ENCODE measurements around the gene ADRA2A. TPM values are rescaled to one million over a fixed set of nuclear protein-coding genes. Genes with fewer than 3 reads are reported as not detected.

ADRA2A gene
- polyA plus RNA-seq, 4 donors, result 0.45 to 3.6 (median 2.9) TPM

DNA sequence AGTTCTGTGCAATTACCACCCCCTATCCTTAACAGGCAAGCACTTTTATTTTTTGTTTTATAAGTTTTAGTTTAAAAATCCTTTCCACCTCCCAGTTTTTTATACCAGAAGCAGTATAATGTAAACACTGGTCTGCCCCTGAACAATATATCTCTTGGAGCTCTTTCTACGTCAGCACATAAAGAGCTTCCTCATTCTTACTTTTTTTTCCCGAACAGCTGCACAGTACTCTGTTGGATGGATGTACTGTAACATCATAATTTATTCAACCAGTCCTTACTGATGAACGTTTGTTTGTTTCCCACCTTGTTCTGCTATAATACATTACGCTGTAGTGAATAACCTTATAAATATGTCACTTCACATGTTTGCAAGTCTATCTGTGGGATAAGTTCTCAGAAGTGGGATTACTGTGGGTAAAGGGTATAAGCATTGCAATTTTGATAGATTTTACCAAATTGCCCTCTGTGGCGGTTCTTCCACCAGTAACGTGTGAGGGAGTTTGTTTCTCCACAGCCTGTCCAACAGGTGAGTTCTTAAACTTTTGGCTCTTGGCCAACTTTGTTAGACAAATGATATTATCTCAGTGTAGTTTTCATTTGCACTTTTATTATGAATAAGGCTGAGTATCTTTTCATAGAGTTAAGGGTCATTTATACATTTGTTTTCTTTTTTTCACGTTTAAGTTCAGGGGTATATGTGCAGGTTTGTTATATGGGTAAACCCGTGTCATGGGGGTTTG is 32.8 kb downstream of the ADRA2A start:
- DNase-seq (ENCODE audit: low read depth in 4 of 4, low spot score in 3 of 4), result no peak

DNA sequence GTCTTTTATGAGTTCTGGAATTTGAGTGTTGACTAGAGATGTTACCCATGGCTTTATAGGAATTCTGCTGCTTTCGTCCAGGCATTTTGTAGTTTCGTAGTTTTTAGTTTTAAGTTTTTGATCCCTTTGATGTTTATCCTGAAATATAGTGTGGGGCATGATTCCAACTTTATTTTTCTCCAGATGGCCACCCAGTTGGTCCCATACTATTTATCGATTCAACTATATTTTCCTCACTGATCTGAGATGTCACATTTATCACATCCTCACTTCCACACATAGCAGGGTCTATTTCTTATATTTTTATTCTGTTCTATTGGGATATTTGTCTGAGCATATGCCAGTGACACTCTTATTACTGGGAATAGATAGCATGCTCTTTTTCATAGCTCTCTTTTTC is 33.9 kb downstream of the ADRA2A start:
- no peak for DNase-seq (ENCODE audit: low read depth in 4 of 4, low spot score in 3 of 4)

DNA sequence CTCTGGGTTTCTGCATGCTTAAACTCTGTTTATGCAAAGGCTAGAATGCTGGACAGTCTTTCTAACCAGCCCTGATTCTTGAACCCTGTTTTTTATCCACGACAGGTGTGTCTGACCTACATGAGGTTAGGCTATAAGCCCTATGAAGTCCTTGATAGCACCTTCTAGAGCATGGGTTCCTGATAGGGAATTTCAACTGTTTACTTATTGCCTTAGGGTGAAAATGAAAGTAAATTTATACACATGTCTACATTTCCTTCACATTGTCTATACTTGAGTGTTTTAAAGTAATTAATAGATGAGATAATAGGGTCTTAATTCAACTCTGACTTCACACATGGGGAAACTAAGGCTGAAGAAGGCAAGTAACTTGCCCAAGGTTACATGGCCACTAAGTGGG is 35.5 kb downstream of the ADRA2A start:
- DNase-seq (ENCODE audit: low read depth in 4 of 4, low spot score in 3 of 4), result no peak

DNA sequence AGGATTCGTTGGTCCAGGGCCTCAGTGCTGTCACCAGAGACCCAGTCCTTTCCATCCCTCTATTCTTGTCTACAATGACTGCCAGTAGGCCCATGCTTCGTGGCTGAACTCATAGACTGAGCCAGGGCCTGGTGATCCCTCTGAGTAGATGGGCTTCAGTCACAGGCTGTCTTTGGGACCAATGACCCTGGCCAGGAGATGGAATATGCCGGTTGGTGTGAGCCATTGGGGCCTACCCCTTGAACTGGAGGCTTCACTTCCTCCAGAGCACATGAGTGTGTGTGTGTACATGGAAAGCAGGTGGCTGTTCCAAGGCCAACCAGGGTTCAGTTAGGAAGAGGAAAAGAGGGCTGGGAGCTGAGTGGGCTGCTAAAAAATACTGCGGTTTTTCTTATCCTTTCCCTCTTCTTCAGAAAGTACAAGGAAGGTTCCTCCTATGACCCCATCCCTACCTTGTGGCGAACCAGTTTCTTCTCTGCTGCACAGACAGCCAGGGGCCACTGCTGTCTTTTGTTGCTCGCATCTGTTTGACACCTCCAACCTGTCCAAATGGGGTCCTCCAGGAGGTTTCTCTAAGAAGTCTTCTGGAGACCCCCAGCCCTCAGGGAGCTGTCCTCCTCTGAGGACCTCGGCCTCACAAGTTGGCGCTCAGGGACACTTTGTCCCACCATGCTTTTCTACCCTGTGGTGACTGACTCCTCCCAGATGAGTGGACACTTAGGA is 36.6 kb downstream of the ADRA2A start:
- DNase-seq (ENCODE audit: low read depth in 4 of 4, low spot score in 3 of 4), result no peak

DNA sequence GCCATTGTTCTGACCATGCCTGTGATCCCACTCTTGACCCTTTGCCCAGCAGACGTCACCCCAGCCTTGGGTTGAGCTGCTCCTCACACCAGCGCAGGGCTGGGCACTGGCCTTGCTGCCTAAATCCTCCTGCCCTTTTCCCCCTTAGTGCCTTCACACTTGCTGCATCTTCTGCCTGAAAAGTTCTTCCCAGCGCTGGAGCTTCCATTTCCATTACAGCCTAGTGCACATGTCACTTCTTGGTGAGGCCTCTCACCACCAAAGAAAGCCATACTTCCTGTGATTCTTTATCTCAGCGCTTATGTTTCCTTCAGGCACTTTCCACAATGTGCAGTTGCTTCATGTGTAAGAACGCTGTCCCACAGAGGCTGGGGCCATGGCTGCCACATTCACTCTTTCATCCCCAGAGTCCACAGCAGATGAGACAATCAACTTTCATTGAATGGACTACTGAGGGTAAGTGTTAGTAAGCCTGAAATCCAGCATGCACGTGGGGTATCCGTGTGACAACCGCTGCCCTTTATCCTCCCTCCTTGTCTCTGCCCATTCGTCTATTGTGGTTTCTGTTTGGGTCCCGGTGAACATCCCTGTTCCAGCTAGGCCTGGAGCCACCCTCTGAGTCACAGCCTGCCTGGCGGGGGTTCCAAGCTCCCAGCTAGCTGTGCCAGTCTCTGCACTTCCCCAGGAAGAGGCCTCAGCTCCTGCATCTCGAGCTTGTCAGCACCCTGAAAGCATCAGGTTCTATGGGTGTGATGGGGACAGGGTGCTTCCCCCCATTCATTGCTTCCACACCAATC is 37.3 kb downstream of the ADRA2A start:
- no peak for DNase-seq (ENCODE audit: low read depth in 4 of 4, low spot score in 3 of 4)

DNA sequence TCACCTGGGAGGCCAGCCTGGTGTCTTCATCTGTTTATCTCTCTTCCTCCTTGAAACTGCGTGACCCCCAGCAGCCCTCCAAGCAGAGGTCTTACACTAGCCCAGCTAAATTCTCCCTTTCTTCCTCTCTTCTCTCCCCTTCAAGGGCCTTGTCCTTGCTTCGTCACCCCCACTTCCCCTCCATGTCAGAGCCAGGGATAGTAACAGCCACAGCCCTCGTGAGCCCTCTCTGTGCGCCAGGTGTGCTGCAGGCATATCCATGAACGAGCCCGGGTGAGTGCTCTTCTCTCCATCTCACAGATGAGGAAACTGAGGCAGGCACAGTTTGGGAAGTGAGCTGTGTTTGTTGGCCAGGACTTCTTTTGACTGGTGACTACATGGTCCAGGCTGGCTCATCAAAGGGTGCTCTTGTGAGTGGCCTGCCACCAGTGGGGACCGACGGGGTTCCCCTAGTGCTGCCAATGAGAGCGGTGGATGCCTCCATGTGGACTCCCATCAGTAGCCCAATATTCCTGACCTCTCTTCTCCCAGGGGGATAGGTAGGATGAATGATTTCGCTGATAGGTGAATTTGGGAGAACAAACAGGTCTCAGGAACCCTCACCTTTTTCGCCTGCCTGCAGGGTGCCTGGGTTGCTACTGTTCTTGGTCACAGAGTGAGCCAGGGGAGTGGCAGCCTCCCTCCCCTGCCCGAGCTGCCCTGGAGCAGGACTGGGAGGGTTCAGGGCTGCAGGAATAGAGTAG is 38.1 kb downstream of the ADRA2A start:
- no peak for DNase-seq (ENCODE audit: low read depth in 4 of 4, low spot score in 3 of 4)

DNA sequence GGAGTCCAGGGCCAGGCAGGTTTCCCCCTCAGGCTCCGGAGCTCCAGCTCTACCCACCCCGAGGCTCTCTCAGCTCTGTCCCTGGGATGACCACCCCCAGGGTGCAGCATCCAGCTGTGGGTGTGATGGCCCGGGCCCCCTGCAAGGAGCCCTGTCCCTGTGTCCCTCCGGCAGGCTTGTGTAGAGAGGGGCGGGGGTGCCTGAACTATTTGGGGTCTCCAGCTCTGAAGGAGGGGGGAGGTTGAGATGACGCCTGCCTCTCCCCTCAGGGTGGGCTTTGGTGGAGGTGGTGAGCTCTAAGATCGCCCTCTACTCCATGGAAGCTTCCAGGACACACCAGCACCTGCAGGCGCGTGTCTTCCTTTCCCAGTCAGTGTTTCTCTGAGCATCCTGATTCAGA is 39.4 kb downstream of the ADRA2A start:
- no peak for DNase-seq (ENCODE audit: low read depth in 4 of 4, low spot score in 3 of 4)

DNA sequence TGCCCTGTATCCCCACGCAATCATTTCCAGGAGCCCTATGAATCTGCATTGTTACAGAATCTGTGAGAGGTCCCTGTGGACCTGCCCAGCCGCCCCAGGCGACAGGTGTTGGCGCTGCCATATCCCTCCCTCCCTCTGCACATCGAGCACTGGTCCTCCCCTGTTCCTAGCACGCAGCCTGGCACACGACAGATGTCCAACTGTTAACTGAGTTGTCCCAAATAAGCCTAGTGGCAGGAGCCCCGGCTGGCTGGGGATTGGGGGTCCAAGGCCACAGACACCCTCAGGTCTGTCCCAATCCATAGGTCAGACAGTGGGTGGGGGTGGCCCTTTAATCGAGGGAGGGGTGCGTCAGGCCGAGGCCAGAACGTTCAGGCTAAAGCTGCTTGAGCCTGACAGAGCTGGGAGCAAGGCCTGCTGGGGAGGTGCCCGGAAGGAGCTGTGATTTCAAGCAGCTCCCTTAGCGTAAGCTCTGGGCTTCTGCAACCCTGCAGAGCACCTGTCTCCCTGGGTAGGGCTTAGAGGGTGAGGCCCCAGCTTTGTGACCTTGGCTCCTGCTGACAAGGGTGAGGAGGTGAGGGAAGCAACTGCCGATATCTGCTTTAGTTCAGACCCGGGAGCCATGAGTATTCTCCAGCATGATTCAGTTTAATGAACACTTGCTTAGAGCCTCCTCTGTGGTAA is 40.1 kb downstream of the ADRA2A start:
- no peak for DNase-seq (ENCODE audit: low read depth in 4 of 4, low spot score in 3 of 4)

DNA sequence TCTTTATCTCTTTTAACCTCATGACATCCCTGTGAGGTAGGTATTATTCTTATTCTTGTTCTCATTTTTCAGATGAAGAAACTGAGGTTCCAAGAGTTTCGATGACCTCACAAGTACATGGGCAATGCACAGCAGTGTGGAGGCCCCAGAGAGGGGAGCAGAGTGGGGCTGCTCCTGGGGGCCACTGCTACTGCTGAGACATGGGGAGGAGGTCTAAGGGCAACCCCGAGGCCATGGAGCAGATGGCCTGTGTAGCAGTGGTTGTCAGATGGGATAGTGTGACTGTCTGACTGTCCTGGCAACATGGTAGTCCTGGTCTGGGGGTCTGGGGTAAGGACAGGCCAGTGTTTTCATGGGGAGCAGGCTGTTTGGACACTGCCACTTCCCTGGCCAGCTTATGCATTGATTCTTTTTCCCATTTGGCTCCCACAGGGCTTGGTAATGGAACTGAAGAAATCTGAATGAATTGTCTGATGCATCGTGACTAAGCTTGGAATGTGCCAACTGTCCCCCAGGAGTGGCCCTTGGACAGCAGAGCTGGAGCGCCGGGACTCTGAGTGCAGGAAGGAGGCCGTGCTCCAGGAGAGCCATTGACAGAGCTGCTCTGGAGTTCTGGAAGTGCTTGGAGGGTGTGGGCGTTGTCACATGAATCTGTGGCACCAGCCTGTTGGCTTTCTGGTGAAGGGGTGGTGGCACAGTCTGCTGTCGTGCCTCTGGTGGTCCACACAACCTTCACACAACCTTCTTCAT is 40.9 kb downstream of the ADRA2A start:
- no peak for DNase-seq (ENCODE audit: low read depth in 4 of 4, low spot score in 3 of 4)

DNA sequence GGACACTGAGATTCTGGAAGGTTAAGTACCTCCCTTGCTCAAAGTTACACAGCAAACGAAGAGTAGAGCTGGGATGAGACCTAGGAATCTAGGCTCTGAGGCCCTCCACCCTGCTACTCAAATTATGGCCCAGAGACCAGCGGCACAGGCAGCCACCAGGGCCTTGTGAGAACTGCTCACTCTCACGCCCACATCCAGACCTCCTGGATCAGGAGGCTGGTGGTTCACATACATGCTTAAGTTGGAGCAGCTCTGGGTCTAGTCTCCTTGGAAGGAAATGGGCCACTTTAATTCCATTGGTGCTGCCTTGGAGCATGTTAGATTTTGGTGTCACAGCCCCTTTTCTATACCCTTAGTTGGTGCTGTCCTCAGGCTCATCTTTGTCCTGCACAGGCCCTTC is 41.9 kb downstream of the ADRA2A start:
- DNase-seq (ENCODE audit: low read depth in 4 of 4, low spot score in 3 of 4), result no peak

DNA sequence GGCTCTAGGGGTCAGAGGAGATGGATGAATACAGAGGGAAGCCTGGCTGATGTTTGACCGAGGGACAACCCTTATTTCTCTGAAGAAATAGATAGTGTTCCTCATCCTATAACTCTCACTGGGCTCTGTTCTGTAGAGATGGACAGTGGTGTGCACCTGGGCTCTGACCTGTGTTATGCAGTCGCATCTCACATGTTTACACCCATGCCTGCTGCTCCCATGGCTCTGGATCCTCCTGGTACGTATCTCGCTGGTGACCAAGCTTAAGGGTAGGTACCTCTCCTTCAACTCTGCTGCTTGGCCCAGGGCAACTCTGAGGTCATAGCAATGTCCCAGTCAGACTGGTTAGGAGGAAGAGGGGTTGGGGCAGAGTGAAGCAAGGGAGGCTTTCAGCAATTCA is 42.8 kb downstream of the ADRA2A start:
- DNase-seq (ENCODE audit: low read depth in 4 of 4, low spot score in 3 of 4), result no peak

DNA sequence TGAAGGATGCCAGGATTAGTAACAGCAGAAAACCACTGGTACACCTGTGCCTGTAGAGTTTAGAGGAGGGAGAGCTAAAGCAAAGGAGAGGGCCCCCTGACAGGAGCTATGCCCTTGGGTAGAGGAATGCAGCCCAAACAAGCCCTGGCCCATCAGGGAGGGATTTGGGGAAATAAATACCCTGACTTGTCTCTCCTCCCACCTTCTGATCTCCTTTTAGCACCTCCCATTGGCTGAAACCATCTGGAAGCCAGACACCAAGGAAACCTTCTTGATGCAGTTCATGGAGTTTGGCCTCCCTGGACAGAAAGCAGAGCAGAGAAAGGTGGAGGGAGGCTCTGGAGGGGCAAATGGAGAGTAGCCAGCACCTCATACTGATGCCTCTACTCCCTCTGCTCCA is 45.3 kb downstream of the ADRA2A start:
- DNase-seq (ENCODE audit: low read depth in 4 of 4, low spot score in 3 of 4), result no peak

DNA sequence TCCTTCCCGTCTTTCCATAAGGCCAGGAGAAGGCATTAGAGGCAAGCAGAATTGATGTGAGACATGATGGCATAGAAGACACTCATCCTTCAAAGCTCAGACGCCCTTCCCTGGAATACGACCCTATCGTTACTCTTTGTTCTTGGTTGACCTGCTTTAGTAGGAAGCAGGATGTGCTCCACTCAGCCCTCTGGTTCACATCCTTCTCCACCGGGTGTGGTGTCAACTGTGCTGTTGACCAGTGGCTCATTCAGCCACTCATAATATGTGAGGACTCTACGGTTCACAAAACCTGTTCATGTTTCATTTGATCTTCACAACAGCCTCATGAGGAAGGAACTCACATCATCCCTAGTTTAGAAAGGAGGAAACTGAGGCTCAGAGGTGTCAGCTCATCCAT is 47.1 kb downstream of the ADRA2A start:
- no peak for DNase-seq (ENCODE audit: low read depth in 4 of 4, low spot score in 3 of 4)

DNA sequence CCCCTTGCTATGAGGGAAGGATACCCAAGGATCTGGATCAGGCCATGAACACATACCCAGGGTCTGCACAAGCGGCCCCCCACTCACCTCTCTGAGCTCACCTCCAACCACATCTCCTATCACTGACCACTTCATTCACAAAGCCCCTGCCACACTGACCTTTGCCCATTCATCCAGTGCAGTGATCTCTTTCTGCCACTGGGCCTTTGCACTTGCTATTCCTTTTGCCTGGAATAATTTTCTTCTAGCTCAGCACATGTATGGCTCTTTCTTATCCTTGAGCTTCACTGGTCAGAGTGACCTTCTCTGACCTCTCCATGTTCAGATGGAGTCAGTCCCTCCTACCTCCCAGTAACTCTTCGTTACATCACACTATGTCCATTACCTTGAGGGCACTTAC is 48.3 kb downstream of the ADRA2A start:
- no peak for DNase-seq (ENCODE audit: low read depth in 4 of 4, low spot score in 3 of 4)

DNA sequence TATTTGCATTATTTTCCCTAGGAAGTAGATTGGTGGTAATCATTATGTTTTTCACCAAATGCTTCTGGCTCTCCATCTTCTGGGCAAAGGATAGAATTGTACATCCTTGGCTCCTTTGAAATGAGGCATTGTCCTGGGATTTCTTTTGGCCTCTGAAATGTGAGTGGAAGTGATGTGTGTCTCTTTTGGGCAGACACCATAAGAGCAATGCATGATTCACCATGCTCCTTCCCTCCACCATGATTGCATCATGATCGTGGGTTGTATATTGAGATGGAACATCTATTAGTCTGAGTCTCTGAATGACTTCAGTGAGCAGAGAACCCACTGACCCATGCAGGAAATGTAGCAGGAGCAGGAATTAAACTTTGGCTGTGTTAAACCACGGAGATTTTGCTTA is 49.2 kb downstream of the ADRA2A start:
- no peak for DNase-seq (ENCODE audit: low read depth in 4 of 4, low spot score in 3 of 4)

DNA sequence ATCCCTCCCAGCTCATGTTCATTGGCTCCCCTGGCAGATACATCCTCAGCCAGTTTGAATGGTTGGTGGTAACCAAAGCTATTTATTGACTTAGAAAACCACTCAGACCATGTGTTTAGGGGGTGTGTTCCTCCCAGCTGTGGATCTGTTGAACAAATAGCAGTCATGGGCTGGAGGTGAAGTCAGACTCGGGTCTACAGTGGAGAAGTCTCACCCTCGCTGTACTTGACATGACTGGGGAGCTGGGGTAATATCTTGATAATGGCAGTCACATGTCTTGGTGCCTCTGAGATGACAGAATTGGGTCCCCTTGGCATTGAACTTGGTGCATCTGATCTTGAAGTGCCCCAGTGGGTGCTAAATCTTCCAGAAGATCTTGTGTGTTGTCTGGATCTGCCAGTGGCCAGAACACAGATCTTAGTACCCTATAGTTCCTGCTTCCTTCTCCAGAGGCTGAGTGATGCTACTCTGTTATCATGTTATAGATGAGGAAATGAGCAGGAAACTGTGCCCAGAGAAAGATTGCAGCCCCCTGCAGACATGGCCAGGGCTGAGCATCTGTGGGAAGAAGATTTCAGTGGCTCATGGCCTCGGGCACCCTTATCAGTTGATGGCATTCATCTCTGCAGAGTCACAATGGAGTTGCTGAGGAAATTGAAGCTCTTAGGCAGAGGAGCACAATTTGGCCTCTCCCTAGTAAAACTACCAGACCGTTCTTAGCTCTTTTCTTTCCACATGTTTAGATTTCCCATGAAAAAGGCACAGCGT is 50.4 kb downstream of the ADRA2A start:
- DNase-seq (ENCODE audit: low read depth in 4 of 4, low spot score in 3 of 4), result no peak

DNA sequence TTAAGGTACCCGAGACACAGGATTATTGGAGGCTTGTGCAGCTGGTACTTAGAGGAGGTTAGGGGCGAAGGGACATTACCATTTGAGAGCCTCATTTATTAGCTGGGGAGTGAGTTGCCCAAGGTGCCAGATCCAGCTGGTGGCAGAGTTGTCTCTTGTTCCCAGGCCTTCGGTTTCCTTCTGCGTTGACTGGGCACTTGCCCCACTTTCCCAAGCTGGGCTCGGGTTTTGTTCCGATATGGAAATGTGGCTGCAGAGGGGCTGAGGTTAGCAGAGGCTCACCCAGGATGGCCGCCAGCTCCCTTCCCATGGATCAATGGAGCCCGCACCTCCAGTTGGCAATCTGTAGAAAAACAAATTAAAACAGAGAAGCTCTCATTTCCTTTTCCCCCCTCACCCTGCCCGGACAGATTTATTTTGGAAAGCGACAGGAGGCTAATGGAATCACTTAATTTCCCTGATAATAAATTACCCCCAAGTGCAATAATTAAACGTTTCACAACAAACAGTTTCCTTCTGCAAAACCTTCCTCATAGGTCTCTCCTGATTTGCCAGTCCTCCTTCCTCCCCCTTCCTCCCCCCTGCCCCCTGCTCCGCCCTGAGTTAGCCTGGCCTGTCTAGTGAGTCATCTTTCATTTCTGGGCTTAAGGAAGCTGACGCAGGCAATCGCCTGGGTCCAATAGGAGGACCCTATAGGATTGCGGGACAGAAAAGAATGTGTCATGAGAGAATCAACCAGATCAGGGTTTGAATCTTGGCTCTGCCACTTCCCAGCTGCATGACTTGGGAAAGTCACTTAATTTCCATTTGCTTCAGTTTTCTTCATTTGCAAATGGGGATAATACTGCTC is 51.7 kb downstream of the ADRA2A start:
- no peak for DNase-seq (ENCODE audit: low read depth in 4 of 4, low spot score in 3 of 4)

DNA sequence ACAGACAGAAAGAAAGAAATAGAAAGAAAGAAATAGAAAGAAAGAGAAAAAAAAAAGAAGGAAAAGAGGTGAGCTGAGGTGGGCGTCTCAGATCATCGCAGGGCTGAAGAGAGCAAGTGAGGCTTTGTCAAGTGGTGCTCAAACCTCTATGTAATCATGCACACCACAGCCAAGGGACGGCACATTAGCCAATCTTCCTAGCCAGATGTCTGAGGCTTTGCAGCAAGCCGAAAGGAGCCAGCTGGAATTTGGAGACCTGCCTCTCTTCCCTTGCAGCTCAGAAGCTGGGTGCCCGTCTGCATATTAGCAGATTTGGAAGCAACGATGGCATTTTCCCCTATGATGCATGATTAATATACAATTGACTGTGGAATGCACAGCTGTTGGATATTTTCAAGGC is 52.5 kb downstream of the ADRA2A start:
- no peak for DNase-seq (ENCODE audit: low read depth in 4 of 4, low spot score in 3 of 4)

Data from left renal pelvis (tissue), 4 donors.